Muscle of arm (tissue), 12 donors: Measurements from ENCODE around the gene NPAS2. TPM values are rescaled to one million over a fixed set of nuclear protein-coding genes. Genes with fewer than 3 reads are reported as not detected.

ENCODE experiments used
- DNase-seq: peaks from one replicate; pipeline ENCODE4 v3.0.0-alpha.2; 2013
- polyA plus RNA-seq, 12 donors: library from polyadenylated mRNA; unstranded; fragments of 120-200 nt; gene quantifications; one replicate each; pipeline ENCODE4 v1.2.1, GENCODE V29; 2013; ENCODE audit not compliant: insufficient read length in 12 of 12

The NPAS2 gene
- polyA plus RNA-seq, 12 donors = 8.8 to 24.4 (median 10.7) TPM; not detected in 1

DNA sequence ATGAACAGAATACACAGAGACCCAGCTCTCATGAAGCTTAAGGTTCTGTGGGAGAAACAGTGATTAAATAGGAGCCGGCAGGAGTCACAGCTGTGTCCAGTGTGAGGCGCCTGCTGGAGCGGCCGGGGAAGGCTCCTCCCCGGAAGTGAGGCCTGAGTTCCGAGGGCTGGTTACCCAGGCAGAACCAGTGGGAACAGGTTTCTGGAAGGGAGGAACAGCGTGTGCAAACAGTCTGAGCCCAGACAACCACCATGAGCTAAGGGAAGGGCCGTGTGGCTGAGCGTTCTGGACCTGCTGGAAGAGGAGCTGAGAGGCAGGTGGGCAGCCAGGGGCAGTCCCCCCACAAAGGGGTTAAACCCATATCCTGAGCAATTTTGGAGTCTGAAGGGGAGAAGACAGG lies 26.0 kb upstream of the NPAS2 start:
- no peak for DNase-seq

DNA sequence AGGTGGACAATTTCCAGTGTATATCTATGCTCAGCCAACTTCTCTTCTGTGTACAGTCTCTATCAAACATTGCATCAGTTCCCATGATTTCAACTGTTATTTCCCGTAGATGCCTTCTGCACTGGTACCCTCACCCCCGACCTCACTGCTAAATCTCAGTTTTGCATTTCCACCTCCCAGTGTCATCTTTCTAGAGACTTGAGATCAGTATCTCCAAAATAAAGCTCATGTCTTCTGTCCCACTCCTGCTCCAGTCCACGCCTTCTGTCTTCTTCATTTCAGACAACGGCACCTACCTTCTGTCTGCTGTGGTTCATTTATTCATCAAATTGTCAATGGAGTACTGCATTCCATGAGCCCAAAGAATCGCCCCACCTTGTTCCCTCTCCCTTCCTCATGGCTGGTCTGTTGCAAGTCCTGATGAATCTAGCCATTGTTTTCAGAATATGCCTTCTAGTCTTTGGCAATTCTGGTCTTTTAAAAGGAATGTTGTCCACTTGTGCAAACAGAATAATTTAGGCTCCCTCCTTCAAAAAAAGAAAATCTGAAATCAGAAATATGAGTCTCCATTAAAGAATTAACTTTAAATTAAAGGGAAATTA lies 23.3 kb upstream of the NPAS2 start:
- no peak for DNase-seq

DNA sequence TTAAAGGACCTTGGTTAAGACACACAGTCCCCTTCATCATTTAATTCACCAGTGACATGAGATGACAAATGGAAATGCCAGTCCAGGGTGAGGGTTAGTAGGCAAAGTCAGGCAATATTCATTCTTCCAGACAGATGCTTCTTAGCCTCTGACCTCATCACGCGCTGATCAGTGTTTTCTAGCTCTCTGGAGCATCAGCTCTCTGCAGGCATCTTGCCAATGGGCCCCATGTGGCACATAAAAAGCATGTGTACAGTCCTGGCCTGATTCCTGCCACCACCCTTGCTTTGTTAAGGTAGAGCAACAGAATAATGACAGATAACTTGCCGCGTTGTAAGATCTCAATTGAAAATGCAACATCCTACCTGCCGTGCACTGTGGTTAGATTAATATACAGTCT lies 20.3 kb upstream of the NPAS2 start:
- DNase-seq = no peak

DNA sequence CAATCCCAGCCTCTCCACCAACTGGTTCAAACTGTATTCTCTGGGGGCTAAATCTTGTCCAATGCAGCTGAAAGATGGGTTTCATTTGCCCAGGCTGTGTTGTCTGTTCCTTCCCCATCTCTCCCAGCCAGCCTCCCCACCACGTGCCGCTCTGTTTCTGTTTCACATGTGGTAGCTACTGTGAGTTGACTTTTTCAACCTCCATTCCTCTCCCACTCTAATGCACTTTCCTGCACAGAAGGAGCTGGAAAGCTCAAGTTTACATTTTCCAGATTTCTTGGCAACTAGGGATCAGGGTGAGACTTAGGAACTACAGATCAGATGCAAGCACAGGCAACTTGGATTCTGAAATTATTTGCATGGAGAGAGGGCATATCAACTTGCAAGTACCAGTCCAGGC lies 19.0 kb upstream of the NPAS2 start:
- DNase-seq = peak; percentile 62

DNA sequence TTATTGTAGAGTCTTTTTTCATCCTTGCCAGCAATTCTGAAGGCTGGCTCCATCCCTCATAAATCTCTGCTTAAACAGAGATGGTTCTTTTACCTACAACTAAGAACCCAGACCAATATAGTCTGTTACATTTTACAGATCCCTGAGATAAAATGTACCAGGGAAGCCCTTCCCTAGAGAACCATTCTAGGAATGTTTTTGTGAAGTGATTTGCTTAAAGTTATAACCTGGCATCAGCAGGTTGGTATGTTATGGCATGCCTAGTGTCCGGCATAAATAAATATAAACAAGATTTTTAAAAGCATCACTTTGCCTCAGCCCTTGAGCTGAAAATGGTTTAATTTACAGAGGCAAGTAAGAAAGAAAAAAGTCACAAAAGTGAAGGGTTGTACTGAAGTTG lies 18.5 kb upstream of the NPAS2 start:
- no peak for DNase-seq

DNA sequence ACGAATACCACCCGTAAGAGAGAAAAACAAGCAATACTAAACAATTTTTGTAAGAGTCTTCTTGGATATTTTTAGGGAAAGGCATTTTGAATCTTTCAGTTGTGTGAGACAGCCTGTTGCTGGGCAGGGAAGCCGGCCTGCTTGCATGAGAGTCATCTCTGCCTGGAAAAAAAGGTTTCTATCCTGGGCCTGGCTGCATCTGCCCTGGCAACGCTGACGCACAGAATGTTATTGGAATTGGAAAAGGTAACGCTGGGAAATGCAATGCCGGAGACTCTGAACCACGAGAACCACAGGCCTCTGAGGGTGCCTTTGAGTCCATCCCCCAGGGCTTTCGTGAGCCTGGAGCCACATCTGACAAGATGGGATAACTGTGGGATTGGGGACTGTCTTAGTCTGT lies 17.9 kb upstream of the NPAS2 start:
- peak; percentile 54 for DNase-seq

DNA sequence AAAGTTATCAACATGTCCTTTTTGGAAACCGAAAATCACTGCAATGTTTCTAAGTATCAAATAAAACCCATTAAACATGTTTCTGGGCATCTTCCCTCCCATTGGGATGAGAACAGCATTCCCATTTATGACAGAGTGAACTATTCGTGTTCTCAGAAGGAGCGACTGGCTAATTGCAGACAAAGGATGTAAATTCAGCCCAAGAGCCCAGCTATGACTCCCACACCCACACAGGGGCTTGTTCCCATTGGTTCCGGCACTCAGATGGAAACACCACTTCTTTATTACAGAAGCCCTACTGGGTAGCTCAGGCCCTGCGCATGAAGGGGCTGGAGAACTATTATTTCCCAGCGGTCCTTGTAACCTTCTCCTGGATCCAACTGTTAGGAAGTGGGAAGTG lies 16.6 kb upstream of the NPAS2 start:
- DNase-seq = peak; percentile 55

DNA sequence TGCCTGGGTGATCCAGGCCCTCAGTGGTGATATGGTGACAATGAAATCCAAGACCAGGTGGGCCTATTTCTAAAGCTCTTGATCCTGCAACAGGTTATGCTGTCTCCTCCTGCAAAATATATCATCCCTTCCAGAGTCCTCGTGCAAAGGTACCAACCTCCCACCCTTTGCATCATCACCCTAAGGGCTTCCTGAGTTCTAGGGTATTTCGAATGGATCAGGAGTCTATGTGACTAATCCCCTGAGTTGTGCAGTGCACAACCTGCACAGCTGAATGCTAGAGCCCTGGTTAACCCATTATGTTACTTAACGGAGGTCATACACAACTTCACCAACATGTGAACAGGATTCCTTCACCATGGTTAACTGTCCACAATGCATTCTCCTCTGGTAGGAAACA lies 13.4 kb upstream of the NPAS2 start:
- no peak for DNase-seq

DNA sequence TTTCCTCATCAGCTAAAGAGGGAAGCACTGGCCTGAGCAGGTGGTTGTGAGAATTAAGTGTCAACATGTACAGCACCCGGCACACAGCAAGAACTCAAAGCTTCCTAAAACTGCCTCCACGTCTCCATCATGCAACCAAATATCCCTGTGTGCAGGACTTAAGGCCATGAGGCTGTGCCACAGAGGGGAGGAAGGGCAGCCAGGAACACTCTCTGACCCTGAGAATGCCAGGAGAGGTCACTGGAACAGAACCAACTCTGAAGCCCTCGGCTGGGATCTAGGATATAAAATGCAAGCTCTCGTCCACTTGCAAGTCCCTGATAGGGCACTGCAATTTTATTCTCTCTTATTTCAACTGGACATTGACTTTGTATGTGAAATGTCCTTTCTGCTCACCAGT lies 12.2 kb upstream of the NPAS2 start:
- no peak for DNase-seq

DNA sequence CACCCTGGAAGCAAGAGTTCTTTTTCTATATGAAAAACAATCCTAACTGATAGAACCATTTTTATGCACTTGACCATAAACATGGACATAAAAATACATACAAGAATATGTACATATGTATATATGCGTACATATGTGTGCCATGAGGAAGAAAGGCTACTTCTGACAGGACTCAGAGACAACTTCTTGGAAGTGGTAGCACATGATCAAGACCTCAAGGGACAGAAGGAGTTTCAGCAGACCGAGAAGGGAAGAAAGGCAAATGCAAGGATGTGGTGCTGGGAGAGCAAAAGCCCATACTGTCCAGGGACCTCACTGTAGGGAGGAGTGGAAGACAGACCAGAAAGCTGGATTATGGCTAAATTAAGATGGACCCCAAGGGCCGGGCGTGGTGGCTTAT lies 11.4 kb upstream of the NPAS2 start:
- DNase-seq = no peak

DNA sequence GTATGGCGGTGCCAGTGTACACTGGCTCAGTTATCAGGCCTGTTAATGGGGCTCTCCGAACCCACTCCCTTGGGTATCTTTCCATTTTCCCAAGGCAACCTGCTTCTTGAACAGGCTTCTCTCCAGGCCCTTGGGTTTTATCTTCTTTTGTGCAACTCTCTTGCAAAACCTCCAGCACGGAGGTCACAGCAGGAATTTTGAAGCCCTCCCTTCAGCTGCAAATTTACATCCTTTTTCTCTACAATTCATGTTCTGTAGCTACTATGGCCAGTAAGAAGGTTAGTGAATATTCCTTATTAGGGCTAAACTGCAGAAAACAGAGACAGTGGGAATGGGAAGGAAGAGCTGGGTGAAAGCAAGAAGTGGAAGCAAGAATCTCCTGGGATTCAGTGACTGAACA lies 10.4 kb upstream of the NPAS2 start:
- no peak for DNase-seq

DNA sequence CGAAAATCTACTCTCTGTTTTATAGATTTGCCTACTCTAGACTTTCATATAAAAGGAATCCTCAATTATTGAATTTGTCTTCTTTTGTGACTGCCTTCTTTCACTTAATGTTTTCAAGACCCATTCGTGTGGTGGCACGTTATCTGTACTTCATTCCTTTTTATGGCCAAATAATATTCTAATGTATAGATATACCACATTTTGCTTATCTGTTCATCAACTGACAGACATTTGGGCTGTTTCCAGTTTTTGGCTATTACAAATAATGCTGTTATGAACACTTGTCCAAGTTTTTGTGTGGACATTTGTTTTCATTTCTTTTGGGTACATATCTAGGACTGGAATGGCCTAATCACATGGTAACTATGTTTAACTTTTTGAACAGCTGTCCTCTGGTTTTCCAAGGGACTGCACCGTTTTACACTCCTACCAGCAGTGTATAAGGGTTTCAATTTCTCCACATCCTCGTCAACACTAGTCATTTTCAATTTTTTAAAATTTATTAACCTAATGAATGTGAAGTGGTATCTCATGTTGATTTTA lies 9.3 kb upstream of the NPAS2 start:
- DNase-seq = no peak

DNA sequence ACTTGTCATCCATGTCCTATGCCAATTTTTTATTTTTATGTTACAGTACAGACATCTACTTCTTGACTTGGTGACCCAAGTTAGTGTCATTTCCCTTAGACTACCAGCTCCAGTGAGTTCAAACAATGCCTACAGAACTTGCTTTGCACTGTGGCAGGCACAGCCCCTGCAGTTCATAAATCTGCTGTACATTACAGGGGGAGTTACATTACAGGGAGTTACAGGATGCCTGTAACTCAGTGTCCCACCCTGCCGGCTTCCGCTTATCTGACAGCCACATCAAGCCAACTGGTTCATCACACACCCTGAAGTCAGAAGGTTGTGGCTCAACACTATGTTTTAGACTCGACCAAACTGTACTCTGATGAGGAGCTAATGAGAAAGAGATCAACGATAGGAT lies 7.8 kb upstream of the NPAS2 start:
- no peak for DNase-seq

DNA sequence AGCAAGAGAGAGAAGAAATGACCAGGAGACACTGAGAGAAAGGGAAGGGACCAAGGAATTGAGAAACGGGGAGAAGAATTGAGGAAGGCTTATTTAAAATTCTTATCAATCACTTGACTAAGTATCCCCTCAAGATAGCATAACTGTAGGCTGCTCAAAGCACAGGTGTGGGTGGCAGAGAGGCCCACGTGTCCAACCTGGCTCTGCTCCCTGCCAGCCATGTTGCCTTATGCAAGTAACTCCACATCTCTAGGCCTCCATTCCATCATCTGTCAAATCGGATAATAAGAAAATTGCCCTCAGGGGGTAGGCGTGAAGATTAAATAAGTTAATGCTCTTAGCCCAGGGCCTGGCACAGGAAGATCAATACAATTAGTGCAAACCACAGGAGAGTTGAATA lies 7.4 kb upstream of the NPAS2 start:
- no peak for DNase-seq

DNA sequence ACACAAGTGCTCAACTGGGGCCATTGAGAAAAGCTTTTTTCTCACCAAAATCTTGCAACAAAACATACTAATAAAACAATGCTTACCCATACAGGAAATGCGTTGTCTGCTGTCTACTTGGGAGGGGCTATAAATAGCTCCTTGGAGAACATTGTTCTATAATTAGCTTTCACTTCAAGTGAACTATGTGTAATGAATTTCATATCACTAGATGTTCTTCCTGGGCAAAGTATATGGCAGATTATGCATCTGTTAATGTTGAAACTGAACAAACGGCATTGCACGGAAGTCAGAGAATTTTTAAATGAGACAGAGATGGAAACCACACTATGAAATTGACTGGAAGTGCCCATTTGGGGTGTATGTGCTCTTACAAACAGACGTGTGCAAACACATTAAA lies 6.4 kb upstream of the NPAS2 start:
- DNase-seq = no peak

DNA sequence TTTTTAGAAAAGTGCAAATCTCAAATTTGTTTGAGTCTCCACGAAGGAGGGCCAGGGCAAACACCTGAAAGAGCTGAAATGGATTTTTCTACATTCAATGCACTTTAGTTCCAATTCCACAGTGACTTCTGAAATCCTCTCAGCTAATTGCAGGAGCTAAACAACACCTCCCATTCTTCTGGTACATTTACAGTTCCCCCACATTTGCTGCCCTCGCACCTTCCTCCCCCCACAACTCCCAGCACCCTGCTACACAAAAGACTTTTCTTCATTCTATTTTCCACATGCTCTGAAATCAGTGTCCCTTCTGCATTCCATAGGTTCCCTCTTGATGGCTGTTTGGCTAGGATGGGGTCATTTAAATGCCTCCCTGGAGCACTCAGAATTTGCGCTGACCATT lies 5.9 kb upstream of the NPAS2 start:
- DNase-seq = no peak

DNA sequence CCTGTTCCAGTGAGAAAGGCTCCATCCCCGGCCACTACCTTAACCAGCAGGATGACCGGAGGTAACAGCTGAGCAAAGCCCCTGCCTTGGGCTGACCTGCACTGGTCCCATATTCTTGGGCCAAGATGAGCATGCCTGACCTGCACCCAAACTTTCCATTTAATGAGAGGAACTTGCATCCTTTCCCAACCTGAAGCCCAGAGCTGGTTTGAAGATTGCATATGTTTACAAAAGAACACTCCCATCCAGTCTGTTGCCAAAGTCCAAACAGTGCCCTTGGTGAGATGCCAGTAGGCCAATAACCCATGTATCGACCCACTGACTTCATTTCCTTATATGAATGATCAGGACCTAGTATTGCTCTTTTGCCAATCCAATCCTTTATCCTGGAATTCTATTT lies 5.5 kb upstream of the NPAS2 start:
- DNase-seq = no peak

DNA sequence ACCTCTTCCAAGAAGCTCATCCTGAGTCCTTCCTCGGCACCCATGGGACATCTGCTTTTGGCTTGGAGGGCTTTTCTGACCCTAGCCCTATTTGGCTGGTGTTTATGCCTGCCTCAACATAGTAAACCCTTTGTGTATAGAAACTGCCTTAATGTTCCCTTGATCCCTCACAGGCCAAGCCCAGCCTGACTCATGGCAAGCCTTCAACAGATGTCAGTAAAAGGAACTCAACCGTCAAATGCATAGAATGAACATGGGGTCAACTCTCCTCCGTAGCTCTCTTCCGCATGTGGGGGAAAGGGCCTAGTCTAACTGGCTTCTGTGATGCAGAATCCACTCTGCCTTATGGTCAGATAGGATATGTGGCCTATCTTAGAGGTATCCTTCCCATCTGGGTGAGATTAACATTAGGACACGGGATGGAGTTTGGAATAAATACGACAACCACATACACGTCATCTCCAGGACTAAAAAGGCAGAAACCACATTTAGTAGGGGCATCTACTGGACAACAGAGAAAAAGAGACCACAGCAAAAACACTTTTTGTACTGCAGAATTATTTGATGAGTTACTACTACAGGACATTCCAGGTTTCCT lies 2.5 kb upstream of the NPAS2 start:
- DNase-seq = no peak

DNA sequence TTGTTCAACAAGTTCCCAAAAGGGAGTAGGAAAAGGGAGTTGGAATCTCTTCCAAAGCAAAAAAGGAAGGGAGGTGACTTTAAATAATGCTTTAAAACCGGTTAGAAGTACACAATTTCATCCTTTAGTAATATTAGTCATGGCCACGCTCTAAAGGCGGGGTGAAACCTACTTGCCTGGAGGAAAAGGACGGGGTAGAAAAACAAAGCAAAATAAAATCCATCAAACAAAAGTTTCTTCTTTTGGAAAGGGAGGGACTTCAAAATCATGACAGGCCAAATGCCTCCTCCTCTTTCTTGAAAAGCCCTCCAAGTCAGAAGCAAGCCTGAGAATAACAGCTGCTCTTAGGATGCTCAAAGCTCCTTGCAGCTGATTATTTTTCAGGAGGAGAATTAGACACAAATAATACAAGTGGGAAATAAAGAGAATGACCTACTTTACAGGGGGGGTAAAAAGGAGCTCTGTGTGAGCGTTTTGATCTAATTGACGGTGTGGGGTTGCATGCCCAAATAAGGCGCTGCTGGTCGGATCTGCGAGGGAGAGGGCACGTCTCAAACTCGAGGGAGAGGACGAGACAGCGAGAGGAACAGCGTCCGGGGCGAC lies 1.8 kb upstream of the NPAS2 start:
- DNase-seq = peak; percentile 36

DNA sequence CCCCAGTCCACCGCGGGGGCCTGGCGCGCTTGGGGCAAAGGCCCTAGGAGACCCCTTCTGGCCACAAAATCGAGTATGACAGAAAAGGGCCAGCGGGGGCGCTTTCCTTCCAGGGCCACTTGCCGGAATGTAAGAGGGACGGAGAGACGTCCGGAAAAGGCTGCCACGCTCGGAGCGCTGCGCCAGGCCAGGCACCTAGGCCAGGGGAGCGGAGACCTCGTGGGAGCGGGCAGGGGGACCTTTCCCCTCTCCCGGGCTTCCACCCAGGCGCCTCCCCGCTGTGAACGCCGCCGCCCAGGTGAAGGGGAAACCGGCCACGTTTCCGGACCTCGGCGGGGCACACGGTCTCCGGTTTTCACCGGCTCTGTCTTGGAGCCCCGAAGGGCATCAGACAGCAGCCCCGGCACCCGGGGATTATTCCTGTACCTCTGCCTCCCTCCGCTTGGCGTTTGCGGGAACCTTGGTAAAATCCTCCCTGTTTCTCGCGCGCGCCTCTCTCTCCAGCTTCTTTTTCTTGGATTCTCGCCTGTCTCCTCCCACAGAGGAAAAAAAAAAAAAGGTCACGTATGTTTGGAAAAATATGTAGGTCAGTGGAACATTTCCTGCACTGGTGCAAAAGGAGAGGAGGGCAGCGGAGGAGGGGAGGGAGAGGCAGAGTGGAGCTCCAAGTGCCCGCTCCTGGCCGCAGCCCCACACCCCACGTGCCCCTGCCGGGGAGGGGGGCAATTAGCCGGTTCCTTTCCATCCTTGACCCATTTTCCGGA lies 1.2 kb upstream of the NPAS2 start:
- DNase-seq = peak; percentile 81

DNA sequence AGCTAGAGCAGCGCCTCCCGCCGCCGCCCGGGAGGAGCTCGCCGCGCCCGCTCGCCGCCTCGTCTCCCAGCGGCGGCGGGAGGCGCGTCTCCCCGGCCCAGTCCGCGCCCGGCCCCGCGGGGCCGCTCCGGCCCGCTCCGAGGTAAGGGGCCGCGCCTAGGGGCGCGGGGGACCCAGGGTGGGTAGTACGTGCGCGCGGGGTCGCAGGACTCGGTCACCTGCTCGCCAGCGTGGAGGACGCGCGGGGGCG lies 259 bp downstream of the NPAS2 start:
- DNase-seq = no peak

DNA sequence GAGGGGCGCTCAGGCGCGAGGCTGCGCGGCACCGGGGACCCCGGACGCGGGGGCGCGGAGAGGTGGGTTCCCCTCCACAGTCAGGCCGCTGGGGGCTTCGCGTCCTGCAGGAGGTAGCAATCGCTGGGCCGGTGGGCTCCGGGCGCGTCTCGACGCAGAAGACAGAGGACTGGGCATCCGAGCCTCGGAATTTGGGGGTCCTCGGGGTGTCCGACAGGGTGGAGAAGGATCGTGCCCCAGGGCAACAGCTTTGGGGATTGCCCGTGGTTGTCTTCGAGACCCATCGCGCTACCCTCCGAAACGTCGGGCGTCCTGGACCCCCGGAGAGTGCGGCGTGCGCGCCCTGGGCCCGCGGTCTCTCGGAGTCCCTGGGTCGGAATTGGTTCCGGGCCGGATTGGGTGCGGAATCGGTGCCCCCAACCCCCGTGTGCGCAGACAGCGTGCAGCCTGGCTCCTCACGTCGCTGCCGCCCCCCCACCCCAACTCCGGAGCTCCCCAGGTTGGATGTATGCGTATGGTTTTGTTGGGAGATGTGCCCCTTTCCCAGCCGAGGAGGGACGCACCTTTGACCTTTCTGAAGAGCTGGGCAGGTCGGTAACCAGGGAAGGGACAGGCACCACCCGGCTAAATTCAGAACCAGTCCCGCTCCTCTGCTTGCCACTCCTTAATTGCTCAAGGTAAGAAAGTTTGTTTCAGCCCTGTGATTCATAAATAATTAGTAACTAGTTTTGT lies 750 bp downstream of the NPAS2 start:
- DNase-seq = no peak
